Measurements from ENCODE around the gene PRAMEF20. TPM values are rescaled to one million over a fixed set of nuclear protein-coding genes. Genes with fewer than 3 reads are reported as not detected.

PRAMEF20 gene
- polyA plus RNA-seq, 1 of the 3 experiments (the other 2 are of a cell fraction): not detected

DNA sequence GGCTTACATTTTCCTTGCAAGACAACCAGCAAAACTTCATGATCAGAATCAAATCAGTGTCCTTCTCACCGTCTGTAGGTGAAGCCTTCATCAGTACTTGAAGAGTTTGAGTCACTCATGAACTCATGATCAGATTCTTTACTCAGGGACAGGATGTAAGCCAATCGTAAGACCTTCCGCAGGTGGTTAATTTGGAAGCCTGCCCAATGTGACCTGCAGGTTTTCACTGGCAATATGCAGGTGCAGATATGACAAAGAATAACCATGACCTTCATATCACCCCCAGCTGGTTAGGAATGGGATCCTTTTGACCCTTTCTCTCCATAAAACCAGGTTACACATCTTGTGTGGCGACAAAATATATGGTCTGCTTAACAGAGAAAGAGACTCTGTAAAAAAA lies 2.4 kb upstream of the PRAMEF20 start:
- TF ChIP-seq RXRA (IDR thresholded peaks at IDR 0.05; ENCODE audit: borderline replicate concordance, low read depth) (no peak), CHD2 (IDR thresholded peaks at IDR 0.05; ENCODE audit: low read length, partially characterized antibody) (no peak), TAF1 (IDR thresholded peaks at IDR 0.05; ENCODE audit: borderline replicate concordance, low read depth, low read length) (no peak), RAD21 (IDR thresholded peaks at IDR 0.05; ENCODE audit: low read length) (no peak), NRF1 (IDR thresholded peaks at IDR 0.05; ENCODE audit: low read depth, low read length) (no peak), TCF12 (IDR thresholded peaks at IDR 0.05) (no peak), FOSL2 (IDR thresholded peaks at IDR 0.05; ENCODE audit: borderline replicate concordance, low read depth) (no peak), SIN3A (IDR thresholded peaks at IDR 0.05; ENCODE audit: borderline replicate concordance, low read depth, low read length) (no peak), NFIC (IDR thresholded peaks at IDR 0.05; ENCODE audit: borderline replicate concordance) (no peak), MEF2A (IDR thresholded peaks at IDR 0.05; ENCODE audit: borderline replicate concordance, low read depth) (no peak), TEAD4 (IDR thresholded peaks at IDR 0.05; ENCODE audit: borderline replicate concordance, insufficient read depth) (no peak), FOXM1 (IDR thresholded peaks at IDR 0.05; ENCODE audit: low read depth) (no peak), POLR2AphosphoS5 (IDR thresholded peaks at IDR 0.05; ENCODE audit: low read depth, low read length) (no peak), MXI1 (IDR thresholded peaks at IDR 0.05; ENCODE audit: low read depth, low read length) (no peak)
- TF ChIP-seq, protein P1, sequence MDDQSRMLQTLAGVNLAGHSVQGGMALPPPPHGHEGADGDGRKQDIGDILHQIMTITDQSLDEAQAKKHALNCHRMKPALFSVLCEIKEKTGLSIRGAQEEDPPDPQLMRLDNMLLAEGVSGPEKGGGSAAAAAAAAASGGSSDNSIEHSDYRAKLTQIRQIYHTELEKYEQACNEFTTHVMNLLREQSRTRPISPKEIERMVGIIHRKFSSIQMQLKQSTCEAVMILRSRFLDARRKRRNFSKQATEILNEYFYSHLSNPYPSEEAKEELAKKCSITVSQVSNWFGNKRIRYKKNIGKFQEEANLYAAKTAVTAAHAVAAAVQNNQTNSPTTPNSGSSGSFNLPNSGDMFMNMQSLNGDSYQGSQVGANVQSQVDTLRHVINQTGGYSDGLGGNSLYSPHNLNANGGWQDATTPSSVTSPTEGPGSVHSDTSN (IDR thresholded peaks at IDR 0.05): no peak
- no peak for DNase-seq
- no peak overlapping the region for H3K4me2 ChIP-seq
- no peak overlapping the region for H3K27ac ChIP-seq (ENCODE audit: low read depth in 2 of 2, low read length in 1 of 2)
- 16% methylated on average over 4 of the region's 4 CpGs for WGBS (ENCODE audit: low lambda C conversion rate)
- no peak overlapping the region for H2AFZ ChIP-seq (ENCODE audit: low read depth)
- H3F3A ChIP-seq (replicated peaks; ENCODE audit: insufficient read depth): no peaks in the 10 kb centered on the region
- no peak overlapping the region for H3K9ac ChIP-seq
- H3K9me3 ChIP-seq: no peaks in the 10 kb centered on the region
- ChIA-PET POLR2A (no interaction called here), CTCF (no interaction called here)
- no peaks in the 10 kb centered on the region for H3K9me2 ChIP-seq
- no peaks in the 10 kb centered on the region for H3K36me3 ChIP-seq (replicated peaks in 1 of 2; ENCODE audit: control insufficient read depth in 1 of 2, insufficient read depth in 2 of 2, low read length in 1 of 2)
- no peak overlapping the region for H3K4me3 ChIP-seq (ENCODE audit: low read depth in 2 of 2, low read length in 1 of 2)
- no peaks in the 10 kb centered on the region for H3K79me2 ChIP-seq (ENCODE audit: insufficient read depth)
- H4K20me1 ChIP-seq (ENCODE audit: insufficient read depth): no peaks in the 10 kb centered on the region
- no peaks in the 10 kb centered on the region for H3K4me1 ChIP-seq (ENCODE audit: control insufficient read depth in 1 of 2, insufficient read depth in 2 of 2, low read depth in 1 of 2, low read length in 1 of 2)
- no peaks in the 10 kb centered on the region for H3K27me3 ChIP-seq (ENCODE audit: insufficient read depth)

DNA sequence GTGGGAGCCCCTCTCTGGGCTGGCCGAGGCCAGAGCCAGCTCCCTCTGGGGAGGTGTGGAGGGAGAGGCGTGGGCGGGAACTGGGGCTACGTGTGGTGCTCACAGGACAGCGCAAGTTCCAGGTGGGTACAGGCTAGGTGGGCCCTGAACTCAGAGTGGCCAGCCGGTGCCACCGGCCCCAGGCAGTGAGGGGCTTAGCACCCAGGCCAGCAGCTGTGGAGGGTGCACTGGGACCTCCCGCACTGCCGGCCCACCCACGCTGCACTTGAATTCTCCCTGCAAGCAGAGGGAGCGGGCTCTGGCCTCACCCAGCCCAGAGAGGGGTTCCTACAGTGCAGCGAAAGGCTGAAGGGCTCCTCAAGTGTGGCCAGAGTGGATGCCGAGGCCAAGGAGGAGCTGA lies 20.2 kb downstream of the PRAMEF20 start:
- H3K9me3 ChIP-seq: no peaks in the 10 kb centered on the region
- no peak overlapping the region for H3K4me3 ChIP-seq (ENCODE audit: low read depth in 2 of 2, low read length in 1 of 2)
- H3K27me3 ChIP-seq (ENCODE audit: insufficient read depth): no peaks in the 10 kb centered on the region; the same call in 1 of the 2 replicates
- 24% methylated on average over 8 of the region's 13 CpGs for WGBS (ENCODE audit: low lambda C conversion rate)
- no peaks in the 10 kb centered on the region for H3F3A ChIP-seq (replicated peaks; ENCODE audit: insufficient read depth)
- no peak overlapping the region for H3K9ac ChIP-seq
- CTCF ChIA-PET: no interaction called here
- DNase-seq: no peak
- TF ChIP-seq FOXM1 (IDR thresholded peaks at IDR 0.05; ENCODE audit: low read depth) (no peak), RAD21 (IDR thresholded peaks at IDR 0.05; ENCODE audit: low read length) (no peak), JUND (IDR thresholded peaks at IDR 0.05) (no peak), TEAD4 (IDR thresholded peaks at IDR 0.05; ENCODE audit: borderline replicate concordance, insufficient read depth) (no peak), CHD2 (IDR thresholded peaks at IDR 0.05; ENCODE audit: low read length, partially characterized antibody) (no peak), FOXJ3 (CRISPR knock-in tag; IDR thresholded peaks at IDR 0.05) (no peak), GABPA (IDR thresholded peaks at IDR 0.05; ENCODE audit: low read depth) (no peak), ELF1 (IDR thresholded peaks at IDR 0.05) (no peak), TCF12 (IDR thresholded peaks at IDR 0.05) (no peak), RXRA (IDR thresholded peaks at IDR 0.05; ENCODE audit: borderline replicate concordance, low read depth) (no peak), SIN3A (IDR thresholded peaks at IDR 0.05; ENCODE audit: borderline replicate concordance, low read depth, low read length) (no peak)
- TF ChIP-seq, protein P2, sequence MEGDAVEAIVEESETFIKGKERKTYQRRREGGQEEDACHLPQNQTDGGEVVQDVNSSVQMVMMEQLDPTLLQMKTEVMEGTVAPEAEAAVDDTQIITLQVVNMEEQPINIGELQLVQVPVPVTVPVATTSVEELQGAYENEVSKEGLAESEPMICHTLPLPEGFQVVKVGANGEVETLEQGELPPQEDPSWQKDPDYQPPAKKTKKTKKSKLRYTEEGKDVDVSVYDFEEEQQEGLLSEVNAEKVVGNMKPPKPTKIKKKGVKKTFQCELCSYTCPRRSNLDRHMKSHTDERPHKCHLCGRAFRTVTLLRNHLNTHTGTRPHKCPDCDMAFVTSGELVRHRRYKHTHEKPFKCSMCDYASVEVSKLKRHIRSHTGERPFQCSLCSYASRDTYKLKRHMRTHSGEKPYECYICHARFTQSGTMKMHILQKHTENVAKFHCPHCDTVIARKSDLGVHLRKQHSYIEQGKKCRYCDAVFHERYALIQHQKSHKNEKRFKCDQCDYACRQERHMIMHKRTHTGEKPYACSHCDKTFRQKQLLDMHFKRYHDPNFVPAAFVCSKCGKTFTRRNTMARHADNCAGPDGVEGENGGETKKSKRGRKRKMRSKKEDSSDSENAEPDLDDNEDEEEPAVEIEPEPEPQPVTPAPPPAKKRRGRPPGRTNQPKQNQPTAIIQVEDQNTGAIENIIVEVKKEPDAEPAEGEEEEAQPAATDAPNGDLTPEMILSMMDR (IDR thresholded peaks at IDR 0.05): no peak
- TF ChIP-seq, protein P3, sequence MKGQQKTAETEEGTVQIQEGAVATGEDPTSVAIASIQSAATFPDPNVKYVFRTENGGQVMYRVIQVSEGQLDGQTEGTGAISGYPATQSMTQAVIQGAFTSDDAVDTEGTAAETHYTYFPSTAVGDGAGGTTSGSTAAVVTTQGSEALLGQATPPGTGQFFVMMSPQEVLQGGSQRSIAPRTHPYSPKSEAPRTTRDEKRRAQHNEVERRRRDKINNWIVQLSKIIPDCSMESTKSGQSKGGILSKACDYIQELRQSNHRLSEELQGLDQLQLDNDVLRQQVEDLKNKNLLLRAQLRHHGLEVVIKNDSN (IDR thresholded peaks at IDR 0.05; ENCODE audit: borderline replicate concordance, low read depth): no peak
- TF ChIP-seq, protein P4, sequence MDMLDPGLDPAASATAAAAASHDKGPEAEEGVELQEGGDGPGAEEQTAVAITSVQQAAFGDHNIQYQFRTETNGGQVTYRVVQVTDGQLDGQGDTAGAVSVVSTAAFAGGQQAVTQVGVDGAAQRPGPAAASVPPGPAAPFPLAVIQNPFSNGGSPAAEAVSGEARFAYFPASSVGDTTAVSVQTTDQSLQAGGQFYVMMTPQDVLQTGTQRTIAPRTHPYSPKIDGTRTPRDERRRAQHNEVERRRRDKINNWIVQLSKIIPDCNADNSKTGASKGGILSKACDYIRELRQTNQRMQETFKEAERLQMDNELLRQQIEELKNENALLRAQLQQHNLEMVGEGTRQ (IDR thresholded peaks at IDR 0.05; ENCODE audit: borderline replicate concordance, low read depth, low read length): no peak
- TF ChIP-seq, protein P5, sequence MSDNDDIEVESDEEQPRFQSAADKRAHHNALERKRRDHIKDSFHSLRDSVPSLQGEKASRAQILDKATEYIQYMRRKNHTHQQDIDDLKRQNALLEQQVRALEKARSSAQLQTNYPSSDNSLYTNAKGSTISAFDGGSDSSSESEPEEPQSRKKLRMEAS (IDR thresholded peaks at IDR 0.05; ENCODE audit: low read depth): no peak
- H3K4me1 ChIP-seq (ENCODE audit: control insufficient read depth in 1 of 2, insufficient read depth in 2 of 2, low read depth in 1 of 2, low read length in 1 of 2): no peaks in the 10 kb centered on the region
- H4K20me1 ChIP-seq (ENCODE audit: insufficient read depth): no peaks in the 10 kb centered on the region
- no peaks in the 10 kb centered on the region for H3K36me3 ChIP-seq (replicated peaks in 1 of 2; ENCODE audit: control insufficient read depth in 1 of 2, insufficient read depth in 2 of 2, low read length in 1 of 2)
- no peaks in the 10 kb centered on the region for H3K9me2 ChIP-seq
- POLR2A ChIA-PET: no interaction called here
- H3K79me2 ChIP-seq (ENCODE audit: insufficient read depth): no peaks in the 10 kb centered on the region
- H3K27ac ChIP-seq (ENCODE audit: low read depth in 2 of 2, low read length in 1 of 2): no peak overlapping the region
- no peak overlapping the region for H2AFZ ChIP-seq (ENCODE audit: low read depth)
- no peak overlapping the region for H3K4me2 ChIP-seq

All from SK-N-SH (cell line).